Pons (tissue), 1 donor: ENCODE results near the gene ZNF211.

Experiments
- DNase-seq: peaks from one replicate; pipeline ENCODE4 v3.0.0-alpha.2; 2016; ENCODE audit warnings: low spot score

Gene ZNF211

GRCh38 chr19:57656346-57656745 is 23.4 kb downstream of the ZNF211 start:
- DNase-seq = no peak

- peak; percentile 9 for DNase-seq
Observed at GRCh38 chr19:57664269-57665127, 31.5 kb downstream of the ZNF211 start.

- DNase-seq = no peak
Observed at GRCh38 chr19:57665261-57665806, 32.4 kb downstream of the ZNF211 start.

- DNase-seq = no peak
Observed at GRCh38 chr19:57667228-57667627, 34.3 kb downstream of the ZNF211 start.

GRCh38 chr19:57668635-57669034 is 35.7 kb downstream of the ZNF211 start, which contains the start of gene ZSCAN4:
ZSCAN4 (plus strand) TSS chr19:57668935; CDS start chr19:57676146, 7,211 bp downstream.
- DNase-seq = no peak

- DNase-seq = no peak
Observed at GRCh38 chr19:57671124-57671895, 38.3 kb downstream of the ZNF211 start.

- no peak for DNase-seq
Observed at GRCh38 chr19:57672466-57672865, 39.5 kb downstream of the ZNF211 start.

GRCh38 chr19:57675881-57676280 is 42.9 kb downstream of the ZNF211 start:
- no peak for DNase-seq

- no peak for DNase-seq
Observed at GRCh38 chr19:57682226-57682766, 49.3 kb downstream of the ZNF211 start.

- no peak for DNase-seq
Observed at GRCh38 chr19:57686727-57687126, 53.8 kb downstream of the ZNF211 start.

- no peak for DNase-seq
Observed at GRCh38 chr19:57687363-57688010, 54.5 kb downstream of the ZNF211 start.

GRCh38 chr19:57688011-57688763 is 55.2 kb downstream of the ZNF211 start:
- DNase-seq = no peak

- no peak for DNase-seq
Observed at GRCh38 chr19:57689750-57690149, 56.8 kb downstream of the ZNF211 start.
